PC-3 (cell line): Measurements from ENCODE around the gene GTF3C4. TPM values are rescaled to one million over a fixed set of nuclear protein-coding genes. Genes with fewer than 3 reads are reported as not detected.

ENCODE experiments used
- ATAC-seq: fragments of 200-7000 bp; cut with Tn5 transposase; 2 replicates; pipeline ENCODE4 v1.9.1; 2020; ENCODE audit warnings: mild to moderate bottlenecking, moderate library complexity
- BruUV-seq: library from RNA; stranded (reverse); fragments of 400-500 nt; replicated peaks from 2 replicates; lab custom pipeline; 2021; lab: Mats Ljungman, UMichigan
- CTCF ChIA-PET: fragments of 300-600 bp; sonication (Branson Sonifier 250); formaldehyde crosslinking; loops from one replicate; lab custom pipeline; 2022; ENCODE audit warnings: antibody characterized with exemption; lab: Charles Lee
- POLR2A ChIA-PET: fragments of 300-600 bp; sonication (Branson Sonifier 250); formaldehyde crosslinking; loops from one replicate; lab custom pipeline; 2022; ENCODE audit warnings: antibody characterized with exemption; ENCODE audit not compliant: unreplicated experiment; lab: Charles Lee
- DNase-seq: peaks from one replicate; pipeline ENCODE4 v3.0.0-alpha.2; 2015
- H2AFZ ChIP-seq: fragments of 300-600 bp; sonication (generic); 2 replicates; pipeline ENCODE4 v1.6.0; 2016; ENCODE audit warnings: antibody characterized with exemption, low read length
- H3F3A ChIP-seq: fragments of 300-600 bp; sonication (generic); one replicate; pipeline ENCODE4 v1.6.0; 2017; ENCODE audit warnings: antibody characterized with exemption, low read length, control low read depth, mild to moderate bottlenecking; ENCODE audit not compliant: unreplicated experiment
- H3K27ac ChIP-seq: fragments of 300-600 bp; sonication (generic); 2 replicates; pipeline ENCODE4 v1.5.1; 2016; ENCODE audit warnings: mild to moderate bottlenecking, low read length
- H3K27me3 ChIP-seq: fragments of 300-600 bp; sonication (generic); 2 replicates; pipeline ENCODE4 v1.6.1; 2016; ENCODE audit warnings: low read length, mixed read lengths
- H3K36me3 ChIP-seq: fragments of 300-600 bp; sonication (generic); 2 replicates; pipeline ENCODE4 v1.6.1; 2016; ENCODE audit warnings: low read depth, mixed run types, low read length, mixed read lengths
- H3K4me1 ChIP-seq: fragments of 300-600 bp; sonication (generic); 2 replicates; pipeline ENCODE4 v1.5.1; 2016; ENCODE audit warnings: low read length; ENCODE audit not compliant: insufficient read depth
- H3K4me2 ChIP-seq: fragments of 300-600 bp; sonication (generic); 2 replicates; pipeline ENCODE4 v1.6.0; 2016; ENCODE audit warnings: low read length
- H3K4me3 ChIP-seq: fragments of 300-600 bp; sonication (generic); 2 replicates; pipeline ENCODE4 v1.5.1; 2016; ENCODE audit warnings: mild to moderate bottlenecking, low read length, mixed read lengths
- H3K79me2 ChIP-seq: fragments of 300-600 bp; sonication (generic); 2 replicates; pipeline ENCODE4 v1.6.1; 2017; ENCODE audit warnings: low read length, mixed read lengths
- H3K9ac ChIP-seq: fragments of 300-600 bp; sonication (generic); 2 replicates; pipeline ENCODE4 v1.6.0; 2016; ENCODE audit warnings: mild to moderate bottlenecking, low read length
- H3K9me2 ChIP-seq: fragments of 300-600 bp; sonication (generic); replicated peaks from 2 replicates; pipeline ENCODE4 v1.6.1; 2016; ENCODE audit warnings: mixed run types, low read length, mixed read lengths
- H3K9me3 ChIP-seq: fragments of 300-600 bp; sonication (generic); 2 replicates; pipeline ENCODE4 v1.6.1; 2016; ENCODE audit warnings: low read length, mixed read lengths
- H4K20me1 ChIP-seq: fragments of 300-600 bp; sonication (generic); 2 replicates; pipeline ENCODE4 v1.6.1; 2016; ENCODE audit warnings: low read length, mixed read lengths
- CTCF ChIP-seq: fragments of 300-600 bp; sonication (generic); conservative IDR thresholded peaks from 2 replicates; pipeline ENCODE4 v1.5.1; 2017; ENCODE audit warnings: antibody characterized with exemption, low read depth, mild to moderate bottlenecking, low read length
- EZH2 ChIP-seq: fragments of 300-600 bp; sonication (generic); IDR thresholded peaks from one replicate; pipeline ENCODE4 v1.6.1; 2017; ENCODE audit warnings: antibody characterized with exemption, mild to moderate bottlenecking, low read length; ENCODE audit not compliant: unreplicated experiment
- EZH2phosphoT487 ChIP-seq: fragments of 300-600 bp; sonication (generic); IDR thresholded peaks from 2 replicates; pipeline ENCODE4 v1.6.1; 2018; ENCODE audit warnings: mild to moderate bottlenecking, antibody characterized with exemption, low read length, borderline replicate concordance
- intact Hi-C: fragments of 100-400 bp; cut with micrococcal nuclease; formaldehyde crosslinking; loops from 2 replicates; pipeline ENCODE4 v1.9.0; 2023
- total RNA-seq: library from RNA; depleted of rRNA; stranded (reverse); fragments of >200 nt; gene quantifications from 2 replicates; pipeline ENCODE4 v1.2.3, GENCODE V29; 2014

The GTF3C4 gene
- total RNA-seq, 1 experiment from 2014 or later, result 9.8 TPM

- ATAC-seq (no peak), DNase-seq (no peak)
- Histone ChIP-seq H3K9ac (no peak overlapping the region), H3K27ac (no peak overlapping the region), H3K79me2 (no peaks in the 10 kb centered on the region), H3K27me3 (no peaks in the 10 kb centered on the region), H3F3A (no peaks in the 10 kb centered on the region), H3K9me3 (0 out of 2 replicates have a peak, but pooled peaks cover 9% of the 10 kb centered on the region), H4K20me1 (no peaks in the 10 kb centered on the region), H2AFZ (no peak overlapping the region), H3K4me1 (no peaks in the 10 kb centered on the region), H3K4me3 (no peak overlapping the region), H3K9me2 (no peaks in the 10 kb centered on the region), H3K36me3 (peaks cover 11% of the 10 kb centered on the region; the same call in 1 of the 2 replicates), H3K4me2 (no peak overlapping the region)
- intact Hi-C loops, result no loop called here
- ChIA-PET CTCF (no interaction called here), POLR2A (no interaction called here)
- no TSS peak for BruUV-seq
- TF ChIP-seq EZH2, result no peak
- no peak for TF ChIP-seq EZH2phosphoT487
- no peak for TF ChIP-seq CTCF
These were observed 27.0 kb downstream of the GTF3C4 start for GRCh38 chr9:132697230-132697629.

DNA sequence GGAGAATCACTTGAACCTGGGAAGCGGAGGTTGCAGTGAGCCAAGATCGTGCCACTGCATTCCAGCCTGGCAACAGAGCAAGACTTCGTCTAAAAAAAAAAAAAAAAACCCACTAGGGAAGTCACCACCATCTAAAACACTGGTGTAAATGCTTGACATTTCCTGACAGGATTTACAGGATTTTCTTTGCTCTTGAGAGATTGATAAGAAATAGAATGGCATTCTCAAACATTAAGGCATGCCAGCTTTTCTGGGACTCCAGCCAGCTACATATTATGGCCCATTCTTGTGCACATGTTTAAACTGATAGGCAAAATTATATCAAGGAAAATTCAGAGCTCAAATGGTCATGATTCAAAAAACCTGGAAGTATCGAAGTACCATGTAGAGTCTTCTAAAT is 28.7 kb downstream of the GTF3C4 start:
- no peak for DNase-seq
- no peak for ATAC-seq
- ChIA-PET CTCF (no interaction called here), POLR2A (no interaction called here)
- Histone ChIP-seq H3K9ac (no peak overlapping the region), H3F3A (peaks cover 3% of the 10 kb centered on the region), H3K27me3 (no peaks in the 10 kb centered on the region), H3K4me2 (no peak overlapping the region), H3K36me3 (no peaks in the 10 kb centered on the region), H3K4me3 (no peak overlapping the region), H2AFZ (no peak overlapping the region), H3K4me1 (0 out of 2 replicates have a peak, but pooled peaks cover 4% of the 10 kb centered on the region), H3K9me3 (peaks cover 11% of the 10 kb centered on the region; the same call in 1 of the 2 replicates), H3K27ac (no peak overlapping the region), H4K20me1 (no peaks in the 10 kb centered on the region), H3K79me2 (no peaks in the 10 kb centered on the region), H3K9me2 (no peaks in the 10 kb centered on the region)
- intact Hi-C loops, result no loop called here
- BruUV-seq, result no TSS peak
- TF ChIP-seq CTCF (no peak), EZH2phosphoT487 (no peak), EZH2 (no peak)

- H3K4me2 ChIP-seq, result no peak overlapping the region
- H3K4me3 ChIP-seq, result no peak overlapping the region
- no peaks in the 10 kb centered on the region for H3K79me2 ChIP-seq
- peaks cover 3% of the 10 kb centered on the region for H3F3A ChIP-seq
- DNase-seq, result no peak
- no peaks in the 10 kb centered on the region for H3K9me2 ChIP-seq
- TF ChIP-seq EZH2 (no peak), EZH2phosphoT487 (no peak), CTCF (no peak)
- H3K4me1 ChIP-seq, result 0 out of 2 replicates have a peak, but pooled peaks cover 4% of the 10 kb centered on the region
- ChIA-PET CTCF (no interaction called here), POLR2A (no interaction called here)
- intact Hi-C loops, result no loop called here
- no TSS peak for BruUV-seq
- H3K9me3 ChIP-seq, result peaks cover 11% of the 10 kb centered on the region; the same call in 1 of the 2 replicates
- H3K36me3 ChIP-seq, result no peaks in the 10 kb centered on the region
- no peak overlapping the region for H3K9ac ChIP-seq
- no peak overlapping the region for H2AFZ ChIP-seq
- no peaks in the 10 kb centered on the region for H3K27me3 ChIP-seq
- no peak overlapping the region for H3K27ac ChIP-seq
- no peak for ATAC-seq
- H4K20me1 ChIP-seq, result no peaks in the 10 kb centered on the region
These were observed 29.7 kb downstream of the GTF3C4 start for GRCh38 chr9:132699956-132700355.
